A549 (cell line): ENCODE results near the gene ADORA3. TPM values are rescaled to one million over a fixed set of nuclear protein-coding genes. Genes with fewer than 3 reads are reported as not detected.

Experiments
- ATAC-seq, 2 experiments: fragments of 200-7000 bp in 1 of 2; fragments of >200 bp in 1 of 2; cut with Nextera tagmentation in 1 of 2; cut with Tn5 transposase in 1 of 2; 3 replicates each; pipeline versions ENCODE4 v1.8.0 to v1.9.1; 2018 to 2020; ENCODE audit warnings: mild to moderate bottlenecking in 1 of 2, moderate library complexity in 1 of 2
- CTCF ChIA-PET: fragments of 300-600 bp; sonication (Branson Sonifier 250); formaldehyde crosslinking; extraction: SDS; loops from one replicate; lab custom pipeline; 2021; ENCODE audit warnings: antibody characterized with exemption, inconsistent platforms; lab: Yijun Ruan, JAX
- POLR2A ChIA-PET: fragments of 350-600 bp; formaldehyde crosslinking; extraction: SDS; loops from one replicate; lab custom pipeline; 2021; ENCODE audit warnings: antibody characterized with exemption, inconsistent platforms; lab: Yijun Ruan, JAX
- DNase-seq, 2 experiments: peaks; one replicate each; pipeline versions ENCODE4 v3.0.0 to v3.0.0-alpha.2; 2011 to 2016; ENCODE audit warnings: low read depth in 1 of 2, low spot score in 1 of 2
- FAIRE-seq: peaks from 2 replicates; lab custom pipeline; 2011; peaks lifted over from hg19 to GRCh38; lab: Jason Lieb, UNC
- H3K27ac ChIP-seq, 2 experiments: fragments of >200 bp; sonication (Bioruptor Twin); formaldehyde crosslinking; 3 replicates each; pipeline ENCODE4 v1.5.1; 2016 to 2017
- H3K4me1 ChIP-seq: fragments of >200 bp; sonication (Bioruptor Twin); formaldehyde crosslinking; 3 replicates; pipeline ENCODE4 v1.6.1; 2016
- H3K4me2 ChIP-seq: fragments of >200 bp; sonication (Bioruptor Twin); formaldehyde crosslinking; 3 replicates; pipeline ENCODE4 v1.6.1; 2016
- H3K4me3 ChIP-seq: fragments of >200 bp; sonication (Bioruptor Twin); formaldehyde crosslinking; 3 replicates; pipeline ENCODE4 v1.5.1; 2016
- H3K9me3 ChIP-seq: fragments of >200 bp; sonication (Bioruptor Twin); formaldehyde crosslinking; 3 replicates; pipeline ENCODE4 v1.6.1; 2016
- CBX8 ChIP-seq: fragments of 200-600 bp; sonication (generic); IDR thresholded peaks from 2 replicates; pipeline ENCODE4 v1.6.1; 2016
- CHD4 ChIP-seq: fragments of 200-600 bp; sonication (generic); IDR thresholded peaks from 2 replicates; pipeline ENCODE4 v1.6.1; 2016; ENCODE audit warnings: antibody characterized with exemption, mild to moderate bottlenecking, borderline replicate concordance
- FOSB ChIP-seq: fragments of 250-450 bp; sonication (Bioruptor Pico); IDR thresholded peaks from 2 replicates; pipeline ENCODE4 v1.5.0; 2020; ENCODE audit warnings: mild to moderate bottlenecking, moderate library complexity
- HOXA7 ChIP-seq: fragments of 250-450 bp; sonication (Bioruptor Pico); IDR thresholded peaks from 2 replicates; pipeline ENCODE4 v1.5.0; 2020; ENCODE audit warnings: mild to moderate bottlenecking, moderate library complexity
- KDM1A ChIP-seq: fragments of 200-600 bp; sonication (generic); IDR thresholded peaks from 2 replicates; pipeline ENCODE4 v1.6.1; 2016; ENCODE audit warnings: low read depth, mild to moderate bottlenecking
- KDM5A ChIP-seq: fragments of 200-600 bp; sonication (generic); IDR thresholded peaks from 2 replicates; pipeline ENCODE4 v1.6.1; 2016; ENCODE audit warnings: antibody characterized with exemption, mild to moderate bottlenecking
- MAFK ChIP-seq: fragments of 450-650 bp; IDR thresholded peaks from 2 replicates; pipeline ENCODE4 v1.6.1; 2014; ENCODE audit not compliant: partially characterized antibody
- MYC ChIP-seq: IDR thresholded peaks from 2 replicates; pipeline ENCODE4 v1.6.1; 2012; ENCODE audit warnings: mild to moderate bottlenecking, inconsistent platforms, low read length, improper control_type of control experiment, borderline replicate concordance
- NPAS2 ChIP-seq: fragments of 250-450 bp; sonication (Bioruptor Pico); IDR thresholded peaks from 2 replicates; pipeline ENCODE4 v1.8.0; 2022; ENCODE audit warnings: mild to moderate bottlenecking, moderate library complexity, borderline replicate concordance
- PHF8 ChIP-seq: fragments of 200-600 bp; sonication (generic); IDR thresholded peaks from 2 replicates; pipeline ENCODE4 v1.6.1; 2016; ENCODE audit warnings: low read depth, mild to moderate bottlenecking, antibody characterized with exemption, moderate library complexity, borderline replicate concordance
- POLR2AphosphoS2 ChIP-seq: conservative IDR thresholded peaks from 2 replicates; pipeline ENCODE4 v1.6.1; 2012; ENCODE audit warnings: low read length, improper control_type of control experiment, inconsistent platforms
- RAD21 ChIP-seq, 2 experiments: fragments of >200 bp in 1 of 2; sonication (Bioruptor Twin) in 1 of 2; formaldehyde crosslinking in 1 of 2; IDR thresholded peaks in 1 of 2; conservative IDR thresholded peaks in 1 of 2; 2 replicates in 1 of 2; 3 replicates in 1 of 2; pipeline ENCODE4 v1.6.1; 2012 to 2018; ENCODE audit warnings: inconsistent platforms in 1 of 2
- RCOR1 ChIP-seq: fragments of 150-350 bp; IDR thresholded peaks from 2 replicates; pipeline ENCODE4 v1.6.1; 2014; ENCODE audit warnings: antibody characterized with exemption, low read length, low read depth
- SREBF2 ChIP-seq: fragments of 450-650 bp; IDR thresholded peaks from 2 replicates; pipeline ENCODE4 v1.6.1; 2014; ENCODE audit warnings: mild to moderate bottlenecking, moderate library complexity
- TFCP2L1 ChIP-seq: fragments of 250-450 bp; sonication (Bioruptor Pico); IDR thresholded peaks from 2 replicates; pipeline ENCODE4 v1.5.0; 2021; ENCODE audit warnings: mild to moderate bottlenecking
- ZC3H11A ChIP-seq: fragments of 450-650 bp; IDR thresholded peaks from 2 replicates; pipeline ENCODE4 v1.6.1; 2014; ENCODE audit warnings: antibody characterized with exemption, mild to moderate bottlenecking
- WGBS: methylation state at CpG from one replicate; pipeline ENCODE4 v1.1.6; 2017; ENCODE audit errors: missing lambda C conversion rate; 5-methylcytosine and 5-hydroxymethylcytosine counted together
- polyA plus RNA-seq, 4 experiments: library from polyadenylated mRNA; depleted of rRNA in 3 of 4; stranded (reverse); fragments of >200 nt; fragmentation: RNase III in 1 of 4; extraction: RNeasy Plus Mini Kit Qiagen cat#74134 plus additional on column Dnase treatment in 1 of 4; gene quantifications; 2 replicates in 3 of 4; 3 replicates in 1 of 4; pipeline ENCODE4 v1.2.3, GENCODE V29; 2011 to 2017
- TF ChIP-seq, protein P1 (sequence below): IDR thresholded peaks from 2 replicates; pipeline ENCODE4 v1.6.1; 2012
- TF ChIP-seq, protein P2 (sequence below): fragments of 250-450 bp; sonication (Bioruptor Pico); IDR thresholded peaks from 2 replicates; pipeline ENCODE4 v1.5.0; 2020; ENCODE audit warnings: low read depth, mild to moderate bottlenecking, moderate library complexity
- TF ChIP-seq, protein P3 (sequence below): IDR thresholded peaks from 2 replicates; pipeline ENCODE4 v1.6.1; 2012; ENCODE audit warnings: low read depth, borderline replicate concordance
- TF ChIP-seq, protein P4 (sequence below): fragments of 150-350 bp; IDR thresholded peaks from 2 replicates; pipeline ENCODE4 v1.6.1; 2014; ENCODE audit warnings: low read depth, mild to moderate bottlenecking, low read length
- TF ChIP-seq, protein P5 (sequence below): fragments of 450-650 bp; IDR thresholded peaks from 2 replicates; pipeline ENCODE4 v1.6.1; 2014; ENCODE audit warnings: antibody characterized with exemption

ADORA3 gene
- polyA plus RNA-seq, 2 of the 4 experiments (the other 2 are of a cell fraction), result not detected

DNA sequence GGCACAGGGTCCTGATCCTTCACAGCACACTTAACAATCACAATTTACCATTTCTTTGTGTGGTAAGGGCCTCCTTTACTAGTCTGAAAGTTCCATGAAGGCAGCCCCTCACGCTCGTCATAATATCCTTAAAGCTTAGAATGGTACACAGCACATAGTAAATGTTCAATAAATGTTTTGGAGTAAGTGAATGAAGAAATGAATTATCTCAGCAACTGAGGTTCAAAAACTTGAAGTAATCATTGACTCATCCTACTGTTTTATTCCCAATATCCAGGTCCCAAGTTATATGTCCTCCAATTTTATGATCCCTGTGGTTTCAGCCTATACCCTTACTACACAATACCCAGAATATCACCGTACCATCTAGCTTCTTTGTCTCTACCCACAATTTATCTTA, 31.9 kb downstream of the ADORA3 start:
- FAIRE-seq (no peak), DNase-seq (no peak), ATAC-seq (no peak)
- ChIA-PET POLR2A (no interaction called here), CTCF (interaction anchor here (0.8 to 1.1 kb wide), 2 partner anchors 9 to 10 kb away, joined by 3 to 4 read pairs; no protein-coding TSS in a partner anchor)
- no peak overlapping the region for H3K4me2 ChIP-seq
- no peak overlapping the region for H3K4me3 ChIP-seq
- H3K9me3 ChIP-seq, result no peaks in the 10 kb centered on the region
- TF ChIP-seq CHD4 (no peak), CBX8 (no peak)
- TF ChIP-seq, protein P1, sequence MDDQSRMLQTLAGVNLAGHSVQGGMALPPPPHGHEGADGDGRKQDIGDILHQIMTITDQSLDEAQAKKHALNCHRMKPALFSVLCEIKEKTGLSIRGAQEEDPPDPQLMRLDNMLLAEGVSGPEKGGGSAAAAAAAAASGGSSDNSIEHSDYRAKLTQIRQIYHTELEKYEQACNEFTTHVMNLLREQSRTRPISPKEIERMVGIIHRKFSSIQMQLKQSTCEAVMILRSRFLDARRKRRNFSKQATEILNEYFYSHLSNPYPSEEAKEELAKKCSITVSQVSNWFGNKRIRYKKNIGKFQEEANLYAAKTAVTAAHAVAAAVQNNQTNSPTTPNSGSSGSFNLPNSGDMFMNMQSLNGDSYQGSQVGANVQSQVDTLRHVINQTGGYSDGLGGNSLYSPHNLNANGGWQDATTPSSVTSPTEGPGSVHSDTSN, result no peak
- WGBS, result 87% methylated on average over 3 of the region's 3 CpGs
- no peaks in the 10 kb centered on the region for H3K4me1 ChIP-seq
- no peak overlapping the region for H3K27ac ChIP-seq

DNA sequence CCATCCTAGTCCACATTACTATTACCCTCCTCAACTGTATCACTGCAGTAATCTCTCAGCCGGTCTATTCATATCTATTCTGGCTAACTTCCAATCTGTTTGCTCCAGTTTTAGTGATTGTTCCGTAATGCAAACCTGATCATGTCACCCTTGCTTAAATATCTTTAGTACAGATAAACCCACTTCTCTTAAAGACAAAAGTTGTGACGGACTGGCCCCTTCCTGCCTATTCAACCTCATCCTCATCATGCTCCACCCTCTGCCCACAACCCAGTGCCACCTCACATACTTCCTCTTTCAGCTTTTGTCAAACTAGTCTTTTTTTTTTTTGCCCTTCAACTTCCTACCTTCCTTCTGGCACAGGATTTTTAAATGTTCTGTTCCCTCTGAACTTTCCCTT, 32.4 kb downstream of the ADORA3 start:
- H3K4me1 ChIP-seq, result no peaks in the 10 kb centered on the region
- no peak for ATAC-seq
- no peaks in the 10 kb centered on the region for H3K9me3 ChIP-seq
- no peak overlapping the region for H3K27ac ChIP-seq
- DNase-seq, result no peak
- H3K4me3 ChIP-seq, result no peak overlapping the region
- POLR2A ChIA-PET, result no interaction called here
- no peak for FAIRE-seq
- no peak for TF ChIP-seq MYC
- TF ChIP-seq POLR2AphosphoS2, result no peak
- TF ChIP-seq KDM5A, result no peak
- no peak for TF ChIP-seq KDM1A
- no peak for TF ChIP-seq TFCP2L1
- TF ChIP-seq NPAS2, result no peak
- TF ChIP-seq FOSB, result no peak
- TF ChIP-seq RAD21 (conservative IDR thresholded peaks at IDR 0.05 in 1 of 2, IDR thresholded peaks at IDR 0.05 in 1 of 2), result no peak
- TF ChIP-seq, protein P2, sequence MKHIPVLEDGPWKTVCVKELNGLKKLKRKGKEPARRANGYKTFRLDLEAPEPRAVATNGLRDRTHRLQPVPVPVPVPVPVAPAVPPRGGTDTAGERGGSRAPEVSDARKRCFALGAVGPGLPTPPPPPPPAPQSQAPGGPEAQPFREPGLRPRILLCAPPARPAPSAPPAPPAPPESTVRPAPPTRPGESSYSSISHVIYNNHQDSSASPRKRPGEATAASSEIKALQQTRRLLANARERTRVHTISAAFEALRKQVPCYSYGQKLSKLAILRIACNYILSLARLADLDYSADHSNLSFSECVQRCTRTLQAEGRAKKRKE (CRISPR knock-in tag), result no peak
- TF ChIP-seq MAFK, result no peak
- no peak for TF ChIP-seq PHF8
- TF ChIP-seq, protein P3, sequence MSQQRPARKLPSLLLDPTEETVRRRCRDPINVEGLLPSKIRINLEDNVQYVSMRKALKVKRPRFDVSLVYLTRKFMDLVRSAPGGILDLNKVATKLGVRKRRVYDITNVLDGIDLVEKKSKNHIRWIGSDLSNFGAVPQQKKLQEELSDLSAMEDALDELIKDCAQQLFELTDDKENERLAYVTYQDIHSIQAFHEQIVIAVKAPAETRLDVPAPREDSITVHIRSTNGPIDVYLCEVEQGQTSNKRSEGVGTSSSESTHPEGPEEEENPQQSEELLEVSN, result no peak
- TF ChIP-seq RCOR1, result no peak
- TF ChIP-seq, protein P1, result no peak
- no peak for TF ChIP-seq HOXA7 (CRISPR knock-in tag)
- TF ChIP-seq, protein P4, sequence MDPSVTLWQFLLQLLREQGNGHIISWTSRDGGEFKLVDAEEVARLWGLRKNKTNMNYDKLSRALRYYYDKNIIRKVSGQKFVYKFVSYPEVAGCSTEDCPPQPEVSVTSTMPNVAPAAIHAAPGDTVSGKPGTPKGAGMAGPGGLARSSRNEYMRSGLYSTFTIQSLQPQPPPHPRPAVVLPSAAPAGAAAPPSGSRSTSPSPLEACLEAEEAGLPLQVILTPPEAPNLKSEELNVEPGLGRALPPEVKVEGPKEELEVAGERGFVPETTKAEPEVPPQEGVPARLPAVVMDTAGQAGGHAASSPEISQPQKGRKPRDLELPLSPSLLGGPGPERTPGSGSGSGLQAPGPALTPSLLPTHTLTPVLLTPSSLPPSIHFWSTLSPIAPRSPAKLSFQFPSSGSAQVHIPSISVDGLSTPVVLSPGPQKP, result no peak
- TF ChIP-seq, protein P5, sequence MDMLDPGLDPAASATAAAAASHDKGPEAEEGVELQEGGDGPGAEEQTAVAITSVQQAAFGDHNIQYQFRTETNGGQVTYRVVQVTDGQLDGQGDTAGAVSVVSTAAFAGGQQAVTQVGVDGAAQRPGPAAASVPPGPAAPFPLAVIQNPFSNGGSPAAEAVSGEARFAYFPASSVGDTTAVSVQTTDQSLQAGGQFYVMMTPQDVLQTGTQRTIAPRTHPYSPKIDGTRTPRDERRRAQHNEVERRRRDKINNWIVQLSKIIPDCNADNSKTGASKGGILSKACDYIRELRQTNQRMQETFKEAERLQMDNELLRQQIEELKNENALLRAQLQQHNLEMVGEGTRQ, result no peak
- no peak for TF ChIP-seq ZC3H11A
- no peak for TF ChIP-seq SREBF2
- TF ChIP-seq, all 56 proteins: peak for 0
- CTCF ChIA-PET, result interaction anchor here (0.8 kb wide), 1 partner anchor 10 kb away, joined by 3 read pairs; no protein-coding TSS in a partner anchor
- 87% methylated on average over 3 of the region's 3 CpGs for WGBS
- no peak overlapping the region for H3K4me2 ChIP-seq
